Stimulated activated CD4-positive, alpha-beta T cell treated with anti-CD3 and anti-CD28 coated beads, TNF-alpha, amount 100 ng/mL, for 24 hours (primary cell): Measurements from ENCODE around the gene UNC45B.
"Not testable (repeated sequence)": the region's sequence is repeated elsewhere in the genome, so short reads cannot be mapped to it uniquely, and the experiment has no call there.

Source experiments
- DNase-seq, 3 experiments: peaks; one replicate each; pipeline ENCODE4 v3.0.0-alpha.2; 2020; ENCODE audit warnings: low read depth in 3 of 3

UNC45B gene

GRCh38 chr17:35214631-35215273 is 67.1 kb downstream of the UNC45B start:
- no peak for DNase-seq

- no peak for DNase-seq
Measured at GRCh38 chr17:35217107-35217506, 69.5 kb downstream of the UNC45B start.

- no peak for DNase-seq
Measured at GRCh38 chr17:35218915-35219314, 71.3 kb downstream of the UNC45B start.

- no peak for DNase-seq
Measured at GRCh38 chr17:35222452-35222851, 74.8 kb downstream of the UNC45B start.

GRCh38 chr17:35224436-35224835 is 76.8 kb downstream of the UNC45B start:
- DNase-seq, result no peak

GRCh38 chr17:35227546-35227945 is 79.9 kb downstream of the UNC45B start:
- DNase-seq, result no peak

- no peak for DNase-seq
Measured at GRCh38 chr17:35229638-35230037, 82.0 kb downstream of the UNC45B start.

GRCh38 chr17:35234315-35234714 is 86.7 kb downstream of the UNC45B start:
- DNase-seq, result not testable (repeated sequence)

- DNase-seq, result no peak
Measured at GRCh38 chr17:35235289-35235688, 87.7 kb downstream of the UNC45B start.

- DNase-seq, result no peak
Measured at GRCh38 chr17:35235917-35236316, 88.3 kb downstream of the UNC45B start.

- no peak for DNase-seq
Measured at GRCh38 chr17:35236821-35237220, 89.2 kb downstream of the UNC45B start.

GRCh38 chr17:35238821-35239220 is 91.2 kb downstream of the UNC45B start:
- no peak for DNase-seq
